ENCODE measurements around the gene IPO4. TPM values are rescaled to one million over a fixed set of nuclear protein-coding genes. Genes with fewer than 3 reads are reported as not detected.

IPO4 gene
- total and polyA plus RNA-seq, 2 of the 13 experiments (the other 11 are each of a cell fraction or from before 2014, with no cell fraction given) = 39.0 to 179 TPM

GRCh38 chr14:24212924-24213865 lies 24.6 kb upstream of the IPO4 start, which contains the start of gene CHMP4A (continued):
- TF ChIP-seq TRAFD1 (CRISPR knock-in tag; IDR thresholded peaks at IDR 0.05; ENCODE audit: borderline replicate concordance) = no peak
- TF ChIP-seq SP1 (IDR thresholded peaks at IDR 0.05) = no peak
- TF ChIP-seq SP1 (CRISPR knock-in tag; IDR thresholded peaks at IDR 0.05) = peak; percentile 89
- TF ChIP-seq ZFP62 (CRISPR knock-in tag; IDR thresholded peaks at IDR 0.05) = peak; percentile 87; the same call in 1 of the 2 replicates
- TF ChIP-seq MEF2D (CRISPR knock-in tag; IDR thresholded peaks at IDR 0.05) = peak; percentile 95
- peak; percentile 99 for TF ChIP-seq TARDBP (CRISPR knock-in tag; IDR thresholded peaks at IDR 0.05)
- TF ChIP-seq ZNF460 (CRISPR knock-in tag; IDR thresholded peaks at IDR 0.05; ENCODE audit: borderline replicate concordance) = no peak
- peak; percentile 91 for TF ChIP-seq ZNF609 (CRISPR knock-in tag; IDR thresholded peaks at IDR 0.05; ENCODE audit: borderline replicate concordance)
- no peak for TF ChIP-seq HNRNPUL1 (IDR thresholded peaks at IDR 0.05; ENCODE audit: low read depth, low read length)
- peak; percentile 82 for TF ChIP-seq TEAD3 (CRISPR knock-in tag; optimal IDR thresholded peaks at IDR 0.05; ENCODE audit: borderline replicate concordance)
- TF ChIP-seq SNAPC4 (CRISPR knock-in tag; IDR thresholded peaks at IDR 0.05) = peak; percentile 97
- TF ChIP-seq ARID2 (CRISPR knock-in tag; IDR thresholded peaks at IDR 0.05; ENCODE audit: borderline replicate concordance) = peak; percentile 92
- peak; percentile 82 for TF ChIP-seq HCFC1 (IDR thresholded peaks at IDR 0.05; ENCODE audit: low read depth, low read length)
- TF ChIP-seq THYN1 (CRISPR knock-in tag; IDR thresholded peaks at IDR 0.05; ENCODE audit: borderline replicate concordance, low read depth) = no peak

Data from HepG2 (cell line).